ENCODE results near the gene CUTA. TPM values are rescaled to one million over a fixed set of nuclear protein-coding genes. Genes with fewer than 3 reads are reported as not detected.

The CUTA gene
- total RNA-seq, 2 donors from 2014 or later: 198 to 219 TPM

DNA sequence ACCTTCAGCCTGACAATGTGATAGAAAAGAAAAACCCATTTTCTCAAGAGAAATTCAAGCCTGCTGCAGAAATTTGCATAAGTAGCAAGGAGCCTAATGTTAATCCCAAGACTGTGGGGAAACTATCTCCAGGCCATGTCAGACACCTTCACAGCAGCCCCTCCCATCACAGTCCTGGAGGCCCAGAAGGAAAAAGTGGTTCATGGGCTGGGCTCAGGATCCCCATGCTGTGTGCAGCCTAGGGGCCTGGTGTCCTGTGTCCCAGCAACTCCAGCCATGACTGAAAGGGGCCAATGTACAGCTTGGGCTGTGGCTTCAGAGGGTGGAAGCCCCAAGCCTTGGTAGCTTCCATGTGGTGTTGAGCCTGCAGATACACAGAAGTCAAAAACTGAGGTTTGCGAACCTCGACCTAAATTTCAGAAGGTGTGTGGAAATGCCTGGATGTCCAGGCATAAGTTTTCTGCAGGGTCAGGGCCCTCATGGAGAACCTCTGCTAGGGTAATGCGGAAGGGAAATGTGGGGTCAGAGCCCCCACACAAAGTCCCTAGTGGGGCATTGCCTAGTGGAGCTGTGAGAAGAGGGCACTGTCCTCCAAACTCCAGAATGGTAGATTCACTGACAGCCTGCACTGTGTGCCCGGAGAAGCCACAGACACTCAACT, 48.3 kb upstream of the CUTA start:
- H3K4me3 Mint-ChIP-seq: no peak overlapping the region
- 93 to 94% methylated on average over 4 of the region's 4 CpGs for WGBS, 2 experiments (ENCODE audit: insufficient coverage in 1 of 2, insufficient read length in 1 of 2)
- peaks cover 18% of the 10 kb centered on the region for H3K9me3 ChIP-seq (ENCODE audit: control insufficient read depth, low read length)
- H3K27ac ChIP-seq (ENCODE audit: low read depth, low read length): no peak overlapping the region
- H3K4me1 ChIP-seq (ENCODE audit: control insufficient read depth, insufficient read depth, low read length): no peaks in the 10 kb centered on the region
- no peak for DNase-seq
- TF ChIP-seq CTCF (conservative IDR thresholded peaks at IDR 0.05): no peak
- H3K36me3 Mint-ChIP-seq (ENCODE audit: low read depth): no peaks in the 10 kb centered on the region
- H3K9me3 Mint-ChIP-seq: peaks cover 23% of the 10 kb centered on the region
- no peaks in the 10 kb centered on the region for H3K36me3 ChIP-seq (ENCODE audit: control insufficient read depth, insufficient read depth, low read length)
- no peak overlapping the region for H3K27ac Mint-ChIP-seq
- H3K4me1 Mint-ChIP-seq: peaks cover 4% of the 10 kb centered on the region
- no peak overlapping the region for H3K9ac ChIP-seq (ENCODE audit: extremely low read depth, low read length, poor library complexity, severe bottlenecking)
- H3K4me3 ChIP-seq (ENCODE audit: low read length): no peak overlapping the region
- no peaks in the 10 kb centered on the region for H3K27me3 ChIP-seq (ENCODE audit: control insufficient read depth, insufficient read depth, low read length, poor library complexity, severe bottlenecking)
- H3K27me3 Mint-ChIP-seq (ENCODE audit: insufficient read depth): peaks cover 15% of the 10 kb centered on the region

DNA sequence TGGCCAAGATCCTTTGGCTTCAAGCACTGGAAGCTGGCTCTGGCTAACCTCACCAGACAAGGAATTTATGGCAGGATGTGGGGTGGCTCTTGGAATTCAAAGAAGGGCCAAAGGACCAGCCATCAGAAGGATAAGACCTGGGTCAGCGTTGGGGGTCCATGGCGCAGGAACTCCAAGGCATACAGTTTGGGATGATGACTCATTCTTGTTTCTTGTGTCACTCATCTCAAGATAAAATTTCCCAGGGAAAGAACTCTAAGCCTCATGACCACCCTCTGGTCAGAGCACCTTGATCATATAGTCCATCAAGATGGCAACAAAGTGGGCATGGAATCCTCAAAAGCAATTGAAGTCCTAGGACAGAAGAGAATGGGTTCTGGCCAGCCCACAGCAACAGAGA, 41.3 kb upstream of the CUTA start:
- peaks cover 23% of the 10 kb centered on the region for H3K36me3 Mint-ChIP-seq (ENCODE audit: low read depth)
- Histone ChIP-seq H3K4me1 (ENCODE audit: control insufficient read depth, insufficient read depth, low read length) (no peaks in the 10 kb centered on the region), H3K9ac (ENCODE audit: extremely low read depth, low read length, poor library complexity, severe bottlenecking) (no peak overlapping the region), H3K4me3 (ENCODE audit: low read length) (no peak overlapping the region), H3K9me3 (ENCODE audit: control insufficient read depth, low read length) (no peaks in the 10 kb centered on the region), H3K36me3 (ENCODE audit: control insufficient read depth, insufficient read depth, low read length) (peaks cover 23% of the 10 kb centered on the region), H3K27ac (ENCODE audit: low read depth, low read length) (no peak overlapping the region), H3K27me3 (ENCODE audit: control insufficient read depth, insufficient read depth, low read length, poor library complexity, severe bottlenecking) (no peaks in the 10 kb centered on the region)
- no peak overlapping the region for H3K27ac Mint-ChIP-seq
- DNase-seq: no peak
- H3K9me3 Mint-ChIP-seq: no peaks in the 10 kb centered on the region
- peaks cover 21% of the 10 kb centered on the region for H3K27me3 Mint-ChIP-seq (ENCODE audit: insufficient read depth)
- TF ChIP-seq CTCF (conservative IDR thresholded peaks at IDR 0.05): no peak
- H3K4me3 Mint-ChIP-seq: no peak overlapping the region
- 94% methylated on average over 2 of the region's 2 CpGs; no CpG with 5 or more reads in 1 of the 2 experiments for WGBS, 2 experiments (ENCODE audit: insufficient coverage in 1 of 2, insufficient read length in 1 of 2)
- H3K4me1 Mint-ChIP-seq: peaks cover 7% of the 10 kb centered on the region

- Mint-ChIP-seq H3K4me3 (no peak overlapping the region), H3K36me3 (ENCODE audit: low read depth) (peaks cover 23% of the 10 kb centered on the region), H3K9me3 (no peaks in the 10 kb centered on the region), H3K4me1 (peaks cover 8% of the 10 kb centered on the region), H3K27ac (no peak overlapping the region), H3K27me3 (ENCODE audit: insufficient read depth) (peaks cover 20% of the 10 kb centered on the region)
- Histone ChIP-seq H3K27ac (ENCODE audit: low read depth, low read length) (no peak overlapping the region), H3K9me3 (ENCODE audit: control insufficient read depth, low read length) (no peaks in the 10 kb centered on the region), H3K4me3 (ENCODE audit: low read length) (no peak overlapping the region), H3K27me3 (ENCODE audit: control insufficient read depth, insufficient read depth, low read length, poor library complexity, severe bottlenecking) (no peaks in the 10 kb centered on the region), H3K36me3 (ENCODE audit: control insufficient read depth, insufficient read depth, low read length) (peaks cover 23% of the 10 kb centered on the region), H3K9ac (ENCODE audit: extremely low read depth, low read length, poor library complexity, severe bottlenecking) (no peak overlapping the region), H3K4me1 (ENCODE audit: control insufficient read depth, insufficient read depth, low read length) (no peaks in the 10 kb centered on the region)
- DNase-seq: no peak
- no peak for TF ChIP-seq CTCF (conservative IDR thresholded peaks at IDR 0.05)
- 78 to 85% methylated on average over 2 to 3 of the region's 3 CpGs for WGBS, 2 experiments (ENCODE audit: insufficient coverage in 1 of 2, insufficient read length in 1 of 2)
These were observed 40.8 kb upstream of the CUTA start for GRCh38 chr6:33458676-33459075.
